Spleen (tissue), 7 donors: ENCODE results near the gene GSPT1.

Source experiments
- CTCF ChIP-seq, 11 experiments: fragments of 200-600 bp in 7 of 11; fragments of 450-650 bp in 4 of 11; sonication (generic) in 4 of 11; IDR thresholded peaks in 8 of 11; conservative IDR thresholded peaks in 3 of 11; 1 replicate in 7 of 11; 2 replicates in 4 of 11; pipeline versions ENCODE4 v1.4.0 to v1.8.0; 2016 to 2021; ENCODE audit warnings: antibody characterized with exemption in 11 of 11, inconsistent platforms in 4 of 11, mild to moderate bottlenecking in 1 of 11
- POLR2A ChIP-seq, 3 donors: fragments of 450-650 bp; IDR thresholded peaks; one replicate each; pipeline ENCODE4 v1.5.1; 2017; ENCODE audit warnings: antibody characterized with exemption in 3 of 3, mild to moderate bottlenecking in 1 of 3
- donor health status: DM: no; HTN: no; CAD: no; lungs with moderate emphysema.
- donor health status: DM: no; HTN: no; CAD: no.
- donor health status: DM: no; HTN: no; CAD: no.

GRCh38 chr16:11884035-11884434, 31.7 kb downstream of the GSPT1 start:
- TF ChIP-seq CTCF (IDR thresholded peaks at IDR 0.05 in 8 of 11, conservative IDR thresholded peaks at IDR 0.05 in 3 of 11) (no peak), POLR2A (IDR thresholded peaks at IDR 0.05) (no peak)
